LNCaP clone FGC (cell line): Measurements from ENCODE around the gene LARGE1.

Source experiments
- DNase-seq: peaks from one replicate; pipeline ENCODE4 v3.0.0-alpha.2; 2011; ENCODE audit warnings: low read depth
- H3K4me3 ChIP-seq: 2 replicates; pipeline ENCODE4 v1.5.1; 2011; ENCODE audit warnings: mild to moderate bottlenecking, low read depth, low read length, control low read depth
- CTCF ChIP-seq: IDR thresholded peaks from 2 replicates; pipeline ENCODE4 v1.5.1; 2012; ENCODE audit warnings: mild to moderate bottlenecking; ENCODE audit not compliant: control insufficient read depth, insufficient read depth; ENCODE audit errors: extremely low read depth

The LARGE1 gene

GRCh38 chr22:33330534-33330933, 589.7 kb downstream of the LARGE1 start:
- TF ChIP-seq CTCF = no peak
- H3K4me3 ChIP-seq = no peak overlapping the region
- DNase-seq = no peak

- no peak for DNase-seq
Observed at GRCh38 chr22:33329398-33329797, 590.9 kb downstream of the LARGE1 start.

GRCh38 chr22:33328789-33329296, 591.4 kb downstream of the LARGE1 start:
- DNase-seq = no peak
- no peak overlapping the region for H3K4me3 ChIP-seq
- TF ChIP-seq CTCF = no peak

More at GRCh38 chr22:33329398-33329797, 590.9 kb downstream of the LARGE1 start:
- H3K4me3 ChIP-seq = no peak overlapping the region
- TF ChIP-seq CTCF = no peak

GRCh38 chr22:33327348-33327860, 592.9 kb downstream of the LARGE1 start:
- no peak overlapping the region for H3K4me3 ChIP-seq
- TF ChIP-seq CTCF = no peak
- DNase-seq = no peak

GRCh38 chr22:33326540-33327295, 593.6 kb downstream of the LARGE1 start:
- no peak for DNase-seq
- TF ChIP-seq CTCF = no peak
- H3K4me3 ChIP-seq = no peak overlapping the region

- no peak overlapping the region for H3K4me3 ChIP-seq
- TF ChIP-seq CTCF = no peak
- no peak for DNase-seq
Observed at GRCh38 chr22:33325232-33326004, 594.9 kb downstream of the LARGE1 start.
